Left ventricle myocardium inferior (tissue), 1 donor: ENCODE data around the gene DPP9. TPM values are rescaled to one million over a fixed set of nuclear protein-coding genes. Genes with fewer than 3 reads are reported as not detected.

Experiments used
- DNase-seq: peaks from one replicate; pipeline ENCODE4 v3.0.0-alpha.2; 2020
- H3K27ac ChIP-seq: fragments of 200-600 bp; replicated peaks from 2 replicates; pipeline ENCODE4 v1.8.0; 2021
- H3K27me3 ChIP-seq: fragments of 200-600 bp; 2 replicates; pipeline ENCODE4 v1.8.0; 2021; ENCODE audit warnings: low read depth
- H3K36me3 ChIP-seq: fragments of 200-600 bp; 2 replicates; pipeline ENCODE4 v1.8.0; 2021
- H3K4me1 ChIP-seq: fragments of 200-600 bp; 2 replicates; pipeline ENCODE4 v1.8.0; 2021
- H3K4me3 ChIP-seq: fragments of 200-600 bp; 2 replicates; pipeline ENCODE4 v1.8.0; 2021; ENCODE audit warnings: mild to moderate bottlenecking, moderate library complexity
- H3K9me3 ChIP-seq: fragments of 200-600 bp; replicated peaks from 2 replicates; pipeline ENCODE4 v1.8.0; 2021
- CTCF ChIP-seq: fragments of 200-600 bp; IDR thresholded peaks from 2 replicates; pipeline ENCODE4 v1.8.0; 2021; ENCODE audit warnings: antibody characterized with exemption, mild to moderate bottlenecking, borderline replicate concordance
- intact Hi-C: fragments of 100-400 bp; cut with micrococcal nuclease; formaldehyde crosslinking; loops from one replicate; pipeline ENCODE4 v1.11.0; 2022
- total RNA-seq: library from RNA; stranded (reverse); fragmentation: NEBNext Ultra II Directional; extraction: Animal tissue kit (Norgen Biotek cat#: 25700); gene quantifications from one replicate; pipeline ENCODE4 v1.2.1, GENCODE V29; 2021
- donor health status: DM: no; HTN: yes; CAD: no; lungs with severe emphysema.

Gene DPP9
- total RNA-seq, 1 donor from 2014 or later = 52.5 TPM

- Histone ChIP-seq H3K4me3 (no peak overlapping the region), H3K36me3 (peaks cover 62% of the 10 kb centered on the region), H3K9me3 (peaks cover 12% of the 10 kb centered on the region), H3K27ac (peak overlapping the region; percentile 75), H3K27me3 (no peaks in the 10 kb centered on the region), H3K4me1 (peaks cover 34% of the 10 kb centered on the region)
- intact Hi-C loops = no loop called here
- no peak for TF ChIP-seq CTCF
- DNase-seq = no peak
Observed at GRCh38 chr19:4653793-4654436, 69.7 kb downstream of the DPP9 start.

- Histone ChIP-seq H3K4me3 (no peak overlapping the region), H3K36me3 (peaks cover 44% of the 10 kb centered on the region), H3K9me3 (no peaks in the 10 kb centered on the region), H3K27ac (no peak overlapping the region), H3K27me3 (no peaks in the 10 kb centered on the region), H3K4me1 (peaks cover 51% of the 10 kb centered on the region)
- no peak for TF ChIP-seq CTCF
- no peak for DNase-seq
- intact Hi-C loops = no loop called here
Observed at GRCh38 chr19:4652075-4652474, 71.6 kb downstream of the DPP9 start.

GRCh38 chr19:4650159-4650558 is 73.5 kb downstream of the DPP9 start:
- intact Hi-C loops = no loop called here
- Histone ChIP-seq H3K4me3 (no peak overlapping the region), H3K36me3 (peaks cover 31% of the 10 kb centered on the region), H3K9me3 (no peaks in the 10 kb centered on the region), H3K27ac (peak overlapping the region; percentile 84), H3K27me3 (no peaks in the 10 kb centered on the region), H3K4me1 (peaks cover 63% of the 10 kb centered on the region)
- DNase-seq = no peak
- no peak for TF ChIP-seq CTCF

GRCh38 chr19:4649392-4650047 is 74.1 kb downstream of the DPP9 start:
- H3K4me3 ChIP-seq = peak overlapping the region; percentile 38

More at GRCh38 chr19:4649392-4650047, 74.1 kb downstream of the DPP9 start:
- no peak for DNase-seq
- no peak for TF ChIP-seq CTCF
- Histone ChIP-seq H3K4me1 (peaks cover 57% of the 10 kb centered on the region), H3K27me3 (no peaks in the 10 kb centered on the region), H3K36me3 (peaks cover 24% of the 10 kb centered on the region), H3K27ac (peak overlapping the region; percentile 84), H3K9me3 (no peaks in the 10 kb centered on the region)
- intact Hi-C loops = no loop called here
